SK-N-SH (cell line): ENCODE results near the gene POLN. TPM values are rescaled to one million over a fixed set of nuclear protein-coding genes. Genes with fewer than 3 reads are reported as not detected.

Source experiments
- CTCF ChIA-PET: fragments of 300-600, 350-600 bp; formaldehyde crosslinking; extraction: SDS; loops from one replicate; lab custom pipeline; 2021; lab: Yijun Ruan, JAX
- POLR2A ChIA-PET: fragments of 350-600 bp; sonication (Branson Sonifier 250); formaldehyde crosslinking; extraction: SDS; loops from one replicate; lab custom pipeline; 2020; ENCODE audit warnings: antibody characterized with exemption, inconsistent platforms; lab: Yijun Ruan, JAX
- DNase-seq: peaks from one replicate; pipeline ENCODE4 v3.0.0; 2012
- H2AFZ ChIP-seq: fragments of 200-600 bp; sonication (generic); 2 replicates; pipeline ENCODE4 v1.8.1; 2016; ENCODE audit warnings: antibody characterized with exemption, mild to moderate bottlenecking, low read depth
- H3F3A ChIP-seq: fragments of 200-600 bp; sonication (generic); replicated peaks from 2 replicates; pipeline ENCODE3; 2016; ENCODE audit warnings: antibody characterized with exemption, mild to moderate bottlenecking; ENCODE audit not compliant: insufficient read depth
- H3K27ac ChIP-seq, 2 experiments: fragments of 200-500 bp in 1 of 2; fragments of 200-600 bp in 1 of 2; sonication (Bioruptor generic) in 1 of 2; sonication (generic), shearing (Covaris generic) in 1 of 2; 2 replicates each; pipeline versions ENCODE4 v1.5.1 to v1.6.1; 2014 to 2016; ENCODE audit warnings: low read depth in 2 of 2, inconsistent platforms in 1 of 2, low read length in 1 of 2, mild to moderate bottlenecking in 1 of 2, mixed read lengths in 1 of 2
- H3K27me3 ChIP-seq: fragments of 200-600 bp; sonication (generic), shearing (Covaris generic); 2 replicates; pipeline ENCODE4 v1.6.1; 2016; ENCODE audit warnings: mixed run types; ENCODE audit not compliant: insufficient read depth
- H3K36me3 ChIP-seq, 2 experiments: fragments of 200-500 bp in 1 of 2; fragments of 200-600 bp in 1 of 2; sonication (Bioruptor generic) in 1 of 2; sonication (generic) in 1 of 2; replicated peaks in 1 of 2; 2 replicates each; pipeline versions ENCODE3 to v1.5.1; 2014 to 2016; ENCODE audit warnings: low read length in 1 of 2, mild to moderate bottlenecking in 1 of 2; ENCODE audit not compliant: insufficient read depth in 2 of 2, control insufficient read depth in 1 of 2
- H3K4me1 ChIP-seq, 2 experiments: fragments of 200-500 bp in 1 of 2; fragments of 200-600 bp in 1 of 2; sonication (Bioruptor generic) in 1 of 2; sonication (generic), shearing (Covaris generic) in 1 of 2; 2 replicates each; pipeline versions ENCODE4 v1.5.1 to v1.6.1; 2014 to 2016; ENCODE audit warnings: low read depth in 1 of 2, low read length in 1 of 2, mixed run types in 1 of 2; ENCODE audit not compliant: insufficient read depth in 2 of 2, control insufficient read depth in 1 of 2
- H3K4me2 ChIP-seq: fragments of 200-600 bp; sonication (generic), shearing (Covaris generic); 2 replicates; pipeline ENCODE4 v1.6.1; 2017; ENCODE audit warnings: mixed run types
- H3K4me3 ChIP-seq, 2 experiments: fragments of 200-500 bp in 1 of 2; fragments of 200-600 bp in 1 of 2; sonication (Bioruptor generic) in 1 of 2; sonication (generic), shearing (Covaris generic) in 1 of 2; 2 replicates each; pipeline versions ENCODE4 v1.5.1 to v1.8.1; 2014 to 2016; ENCODE audit warnings: low read depth in 2 of 2, inconsistent platforms in 1 of 2, low read length in 1 of 2, mild to moderate bottlenecking in 1 of 2, mixed read lengths in 1 of 2, moderate library complexity in 1 of 2
- H3K79me2 ChIP-seq: fragments of 200-600 bp; sonication (generic); 2 replicates; pipeline ENCODE4 v1.8.1; 2017; ENCODE audit warnings: mild to moderate bottlenecking; ENCODE audit not compliant: insufficient read depth
- H3K9ac ChIP-seq: fragments of 200-600 bp; sonication (generic); 2 replicates; pipeline ENCODE4 v1.6.1; 2017; ENCODE audit warnings: mixed run types
- H3K9me2 ChIP-seq: fragments of 200-600 bp; sonication (generic); 2 replicates; pipeline ENCODE4 v1.6.1; 2017; ENCODE audit warnings: mixed run types
- H3K9me3 ChIP-seq: fragments of 200-600 bp; sonication (generic); 2 replicates; pipeline ENCODE4 v1.6.1; 2017; ENCODE audit warnings: mixed run types, mild to moderate bottlenecking, moderate library complexity
- H4K20me1 ChIP-seq: fragments of 200-600 bp; sonication (generic); 2 replicates; pipeline ENCODE4 v1.6.1; 2017; ENCODE audit warnings: mild to moderate bottlenecking, mixed run types; ENCODE audit not compliant: insufficient read depth
- CHD2 ChIP-seq: fragments of 150-350 bp; IDR thresholded peaks from 2 replicates; pipeline ENCODE4 v1.6.1; 2018; ENCODE audit warnings: low read length; ENCODE audit not compliant: partially characterized antibody
- ELF1 ChIP-seq: IDR thresholded peaks from 2 replicates; pipeline ENCODE4 v1.4.0; 2012
- GATA2 ChIP-seq: sonication (generic); formaldehyde crosslinking; IDR thresholded peaks from 2 replicates; pipeline ENCODE4 v1.5.0; 2020; ENCODE audit warnings: mild to moderate bottlenecking, missing genetic modification reagents
- MEF2A ChIP-seq: IDR thresholded peaks from 2 replicates; pipeline ENCODE4 v1.4.0; 2012; ENCODE audit warnings: low read depth, borderline replicate concordance
- NRF1 ChIP-seq: IDR thresholded peaks from 2 replicates; pipeline ENCODE4 v1.6.1; 2012; ENCODE audit warnings: low read depth, mild to moderate bottlenecking, low read length
- RXRA ChIP-seq: IDR thresholded peaks from 2 replicates; pipeline ENCODE4 v1.4.0; 2012; ENCODE audit warnings: low read depth, mild to moderate bottlenecking, borderline replicate concordance
- TAF1 ChIP-seq: IDR thresholded peaks from 2 replicates; pipeline ENCODE4 v1.6.1; 2012; ENCODE audit warnings: low read depth, mild to moderate bottlenecking, low read length, moderate library complexity, borderline replicate concordance
- TCF12 ChIP-seq: IDR thresholded peaks from 2 replicates; pipeline ENCODE4 v1.4.0; 2012
- USF1 ChIP-seq: IDR thresholded peaks from 2 replicates; pipeline ENCODE4 v1.4.0; 2012; ENCODE audit warnings: low read depth, borderline replicate concordance
- YY1 ChIP-seq: IDR thresholded peaks from 2 replicates; pipeline ENCODE4 v1.4.0; 2012; ENCODE audit warnings: low read depth, mild to moderate bottlenecking
- WGBS: methylation state at CpG from one replicate; pipeline ENCODE4 v1.1.6; 2017; ENCODE audit warnings: low lambda C conversion rate; 5-methylcytosine and 5-hydroxymethylcytosine counted together
- polyA plus RNA-seq, 3 experiments: library from polyadenylated mRNA; depleted of rRNA; stranded (reverse); fragments of >200 nt; gene quantifications; 2 replicates each; pipeline ENCODE4 v1.2.3, GENCODE V29; 2012
- TF ChIP-seq, protein P1 (sequence below): IDR thresholded peaks from 2 replicates; pipeline ENCODE4 v1.4.0; 2012; ENCODE audit warnings: low read depth, borderline replicate concordance

The POLN gene
- polyA plus RNA-seq, 1 of the 3 experiments (the other 2 are of a cell fraction), result 0.67 TPM

GRCh38 chr4:2069986-2070385 lies 171.9 kb downstream of the POLN start:
- Histone ChIP-seq H3K4me1 (no peaks in the 10 kb centered on the region; a peak in 1 of 4 replicates), H3K27me3 (no peaks in the 10 kb centered on the region), H3K79me2 (no peaks in the 10 kb centered on the region), H4K20me1 (no peaks in the 10 kb centered on the region), H3K27ac (no peak overlapping the region)
- TF ChIP-seq TAF1 (no peak), ELF1 (no peak), YY1 (no peak), RXRA (no peak), GATA2 (CRISPR knock-in tag) (no peak), TCF12 (no peak), NRF1 (no peak)
- TF ChIP-seq, protein P1, sequence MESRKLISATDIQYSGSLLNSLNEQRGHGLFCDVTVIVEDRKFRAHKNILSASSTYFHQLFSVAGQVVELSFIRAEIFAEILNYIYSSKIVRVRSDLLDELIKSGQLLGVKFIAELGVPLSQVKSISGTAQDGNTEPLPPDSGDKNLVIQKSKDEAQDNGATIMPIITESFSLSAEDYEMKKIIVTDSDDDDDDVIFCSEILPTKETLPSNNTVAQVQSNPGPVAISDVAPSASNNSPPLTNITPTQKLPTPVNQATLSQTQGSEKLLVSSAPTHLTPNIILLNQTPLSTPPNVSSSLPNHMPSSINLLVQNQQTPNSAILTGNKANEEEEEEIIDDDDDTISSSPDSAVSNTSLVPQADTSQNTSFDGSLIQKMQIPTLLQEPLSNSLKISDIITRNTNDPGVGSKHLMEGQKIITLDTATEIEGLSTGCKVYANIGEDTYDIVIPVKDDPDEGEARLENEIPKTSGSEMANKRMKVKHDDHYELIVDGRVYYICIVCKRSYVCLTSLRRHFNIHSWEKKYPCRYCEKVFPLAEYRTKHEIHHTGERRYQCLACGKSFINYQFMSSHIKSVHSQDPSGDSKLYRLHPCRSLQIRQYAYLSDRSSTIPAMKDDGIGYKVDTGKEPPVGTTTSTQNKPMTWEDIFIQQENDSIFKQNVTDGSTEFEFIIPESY, result no peak
- TF ChIP-seq, all 33 proteins: peak for 0
- no peak overlapping the region for H2AFZ ChIP-seq
- WGBS, result 70% methylated on average over 2 of the region's 14 CpGs
- H3K36me3 ChIP-seq, result no peaks in the 10 kb centered on the region
- no peaks in the 10 kb centered on the region for H3K9me2 ChIP-seq
- H3F3A ChIP-seq, result no peaks in the 10 kb centered on the region
- ChIA-PET POLR2A (interaction anchor here (0.6 kb wide), 1 partner anchor 9 kb away, joined by 3 read pairs; no protein-coding TSS in a partner anchor), CTCF (no interaction called here)
- peak; percentile 38 for DNase-seq
- H3K9ac ChIP-seq, result no peak overlapping the region
- H3K4me2 ChIP-seq, result no peak overlapping the region
- H3K4me3 ChIP-seq, result no peak overlapping the region
- H3K9me3 ChIP-seq, result no peaks in the 10 kb centered on the region

DNA sequence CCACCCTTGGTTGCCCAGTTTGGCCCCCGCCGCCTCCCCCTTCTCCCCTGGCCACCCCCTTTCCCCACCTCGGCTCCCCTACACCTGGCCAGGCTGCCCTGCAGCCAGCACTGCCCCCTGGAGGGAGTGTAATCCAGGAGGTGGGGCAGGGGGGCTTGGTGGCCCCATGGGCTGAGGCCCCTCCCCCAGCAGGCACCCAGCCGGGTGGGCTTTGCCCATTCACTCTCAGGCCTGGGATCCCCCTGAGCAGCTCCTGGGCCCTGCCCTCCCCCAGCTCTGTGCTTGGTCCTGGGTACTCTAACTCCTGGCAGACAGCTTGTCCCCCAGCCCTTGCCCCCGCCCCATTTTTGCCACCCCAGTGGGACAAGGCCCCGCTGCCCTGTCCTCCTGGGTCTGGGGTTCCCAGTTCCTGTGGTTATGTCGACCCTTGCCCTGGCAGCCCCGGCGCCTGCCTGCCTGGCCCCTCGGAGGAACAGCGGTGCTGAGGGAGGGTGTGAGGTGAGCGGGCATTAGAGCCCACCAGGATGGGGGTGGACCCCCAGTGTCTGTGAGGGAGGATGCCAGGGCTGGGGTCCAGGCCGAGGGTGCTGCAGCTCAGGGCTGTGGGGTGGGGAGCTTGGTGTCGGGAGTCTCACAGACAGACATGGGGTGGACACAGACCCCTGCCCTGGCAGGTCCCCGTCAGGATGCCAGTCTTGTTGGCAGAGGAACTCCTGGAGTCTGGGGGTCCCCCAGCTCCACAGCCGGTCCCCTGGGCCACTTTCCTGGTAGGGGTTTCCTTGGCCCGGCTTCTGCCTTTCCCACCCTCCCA lies 172.6 kb downstream of the POLN start:
- TF ChIP-seq CHD2 (no peak), USF1 (no peak), RXRA (no peak), MEF2A (no peak), YY1 (no peak)
- TF ChIP-seq, protein P1, result no peak
- TF ChIP-seq, all 33 proteins: peak for 0
- Histone ChIP-seq H3K9me3 (no peaks in the 10 kb centered on the region), H4K20me1 (no peaks in the 10 kb centered on the region), H3K27me3 (no peaks in the 10 kb centered on the region), H2AFZ (no peak overlapping the region), H3K9ac (no peak overlapping the region), H3K9me2 (no peaks in the 10 kb centered on the region), H3F3A (no peaks in the 10 kb centered on the region), H3K4me3 (no peak overlapping the region), H3K36me3 (no peaks in the 10 kb centered on the region), H3K4me2 (no peak overlapping the region), H3K4me1 (no peaks in the 10 kb centered on the region; a peak in 1 of 4 replicates), H3K27ac (no peak overlapping the region), H3K79me2 (no peaks in the 10 kb centered on the region)
- CTCF ChIA-PET, result no interaction called here
- DNase-seq, result peak; percentile 46
- 74% methylated on average over 11 of the region's 17 CpGs for WGBS
- POLR2A ChIA-PET, result interaction anchor here (0.6 kb wide), 1 partner anchor 10 kb away, joined by 3 read pairs; no protein-coding TSS in a partner anchor
